Upper lobe of left lung (tissue), 6 donors: ENCODE measurements around the gene CSF1R. TPM values are rescaled to one million over a fixed set of nuclear protein-coding genes. Genes with fewer than 3 reads are reported as not detected.

Experiments
- ATAC-seq, 2 donors: fragments of 200-7000 bp; cut with Tn5 transposase; one replicate each; pipeline ENCODE4 v1.9.1; 2022; ENCODE audit warnings: mild to moderate bottlenecking in 2 of 2, moderate library complexity in 2 of 2; ENCODE audit not compliant: low FRiP score in 2 of 2
- DNase-seq, 2 donors: peaks; one replicate each; pipeline ENCODE4 v3.0.0-alpha.2; 2019 to 2020
- H3K27ac ChIP-seq, 4 donors: fragments of 200-600 bp; sonication (generic); one replicate each; pipeline ENCODE4 v1.5.1; 2016 to 2019
- H3K27me3 ChIP-seq, 4 donors: fragments of 200-600 bp; sonication (generic); one replicate each; pipeline ENCODE4 v1.5.1; 2017 to 2019
- H3K36me3 ChIP-seq, 4 donors: fragments of 200-600 bp; sonication (generic); one replicate each; pipeline ENCODE4 v1.5.1; 2016 to 2019
- H3K4me1 ChIP-seq, 4 donors: fragments of 200-600 bp; sonication (generic); one replicate each; pipeline ENCODE4 v1.5.1; 2018 to 2019
- H3K4me3 ChIP-seq, 4 donors: fragments of 200-600 bp; sonication (generic); one replicate each; pipeline ENCODE4 v1.5.1; 2017 to 2019; ENCODE audit warnings: mild to moderate bottlenecking in 2 of 4, moderate library complexity in 1 of 4
- H3K9me3 ChIP-seq, 4 donors: fragments of 200-600 bp; sonication (generic); one replicate each; pipeline ENCODE4 v1.5.1; 2018 to 2019
- EP300 ChIP-seq, 4 donors: sonication (generic); formaldehyde crosslinking; IDR thresholded peaks; one replicate each; pipeline ENCODE4 v1.5.1; 2017; ENCODE audit warnings: antibody characterized with exemption in 4 of 4, control low read depth in 2 of 4
- POLR2A ChIP-seq, 4 donors: fragments of 450-650 bp; IDR thresholded peaks; one replicate each; pipeline ENCODE4 v1.5.1; 2016 to 2017; ENCODE audit warnings: antibody characterized with exemption in 4 of 4, mild to moderate bottlenecking in 2 of 4
- POLR2AphosphoS5 ChIP-seq, 2 donors: sonication (generic); formaldehyde crosslinking; IDR thresholded peaks; one replicate each; pipeline ENCODE4 v1.5.1; 2017; ENCODE audit warnings: antibody characterized with exemption in 2 of 2
- WGBS, 2 donors: methylation state at CpG; one replicate each; pipeline ENCODE4 v1.1.5; 2017 to 2018; 5-methylcytosine and 5-hydroxymethylcytosine counted together
- total RNA-seq, 6 donors: library from RNA; depleted of rRNA in 4 of 6; stranded (reverse); fragments of >200 nt in 4 of 6; gene quantifications; one replicate each; pipeline versions ENCODE4 v1.1.0 to v1.2.1, GENCODE V29; 2016 to 2021
- TF ChIP-seq, protein P1 (sequence below), 6 experiments: fragments of 450-650 bp in 4 of 6; fragments of 200-600 bp in 2 of 6; sonication (generic) in 2 of 6; IDR thresholded peaks; one replicate each; pipeline ENCODE4 v1.5.1; 2016 to 2019; ENCODE audit warnings: antibody characterized with exemption in 6 of 6
- donor health status: DM: no; HTN: no; CAD: no; lungs with moderate emphysema.
- donor health status: DM: no; HTN: yes; CAD: no; lungs with severe emphysema.

The CSF1R gene
- total RNA-seq, 6 donors from 2014 or later = 13.9 to 101 (median 57.9) TPM

DNA sequence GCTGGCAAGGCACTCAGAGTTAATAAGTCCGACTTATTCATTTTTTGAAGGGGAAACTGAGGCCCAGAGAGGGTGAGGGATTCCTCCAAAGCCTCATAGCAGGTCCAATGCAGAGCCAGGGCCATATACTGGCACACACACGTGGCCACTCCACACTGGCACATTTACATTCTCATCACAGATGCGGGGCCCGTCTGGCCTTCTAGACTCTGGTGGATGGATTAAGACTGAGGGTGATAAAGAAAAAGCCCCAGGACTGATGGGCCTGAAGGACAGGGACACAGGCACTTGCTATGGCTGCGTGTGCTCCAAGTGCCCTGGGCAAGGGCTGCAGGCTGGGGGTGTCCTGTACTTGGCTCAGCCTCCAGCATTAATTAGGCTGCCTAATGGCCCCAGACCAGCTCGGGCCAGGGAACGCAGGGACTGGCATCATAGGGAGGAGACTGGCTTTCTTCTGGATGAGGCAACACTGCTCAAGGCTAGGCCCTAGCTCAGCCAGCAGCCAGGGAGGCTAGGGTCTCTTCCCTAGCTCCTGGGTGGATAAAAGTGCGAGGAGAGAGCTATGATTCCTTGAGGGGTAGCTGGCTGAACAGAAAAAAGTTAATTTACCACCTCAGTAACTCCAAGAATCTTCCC is 28.5 kb upstream of the CSF1R start:
- Histone ChIP-seq H3K27ac (no peak overlapping the region), H3K4me1 (peaks cover 6 to 9% (median 7%) of the 10 kb centered on the region in 4 donors), H3K4me3 (no peak overlapping the region), H3K36me3 (peaks cover 0 to 31% (median 0%) of the 10 kb centered on the region in 4 donors), H3K27me3 (no peaks in the 10 kb centered on the region), H3K9me3 (no peaks in the 10 kb centered on the region)
- WGBS, 2 donors = 82 to 85% methylated on average over 7 to 8 of the region's 8 CpGs
- TF ChIP-seq POLR2A (IDR thresholded peaks at IDR 0.05) = no peak
- TF ChIP-seq POLR2AphosphoS5 (IDR thresholded peaks at IDR 0.05) = no peak
- TF ChIP-seq, protein P1, sequence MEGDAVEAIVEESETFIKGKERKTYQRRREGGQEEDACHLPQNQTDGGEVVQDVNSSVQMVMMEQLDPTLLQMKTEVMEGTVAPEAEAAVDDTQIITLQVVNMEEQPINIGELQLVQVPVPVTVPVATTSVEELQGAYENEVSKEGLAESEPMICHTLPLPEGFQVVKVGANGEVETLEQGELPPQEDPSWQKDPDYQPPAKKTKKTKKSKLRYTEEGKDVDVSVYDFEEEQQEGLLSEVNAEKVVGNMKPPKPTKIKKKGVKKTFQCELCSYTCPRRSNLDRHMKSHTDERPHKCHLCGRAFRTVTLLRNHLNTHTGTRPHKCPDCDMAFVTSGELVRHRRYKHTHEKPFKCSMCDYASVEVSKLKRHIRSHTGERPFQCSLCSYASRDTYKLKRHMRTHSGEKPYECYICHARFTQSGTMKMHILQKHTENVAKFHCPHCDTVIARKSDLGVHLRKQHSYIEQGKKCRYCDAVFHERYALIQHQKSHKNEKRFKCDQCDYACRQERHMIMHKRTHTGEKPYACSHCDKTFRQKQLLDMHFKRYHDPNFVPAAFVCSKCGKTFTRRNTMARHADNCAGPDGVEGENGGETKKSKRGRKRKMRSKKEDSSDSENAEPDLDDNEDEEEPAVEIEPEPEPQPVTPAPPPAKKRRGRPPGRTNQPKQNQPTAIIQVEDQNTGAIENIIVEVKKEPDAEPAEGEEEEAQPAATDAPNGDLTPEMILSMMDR (IDR thresholded peaks at IDR 0.05) = no peak
- TF ChIP-seq EP300 (IDR thresholded peaks at IDR 0.05) = no peak
- no peak for ATAC-seq
- peak in 1 of 2 donors; percentile 10 for DNase-seq

DNA sequence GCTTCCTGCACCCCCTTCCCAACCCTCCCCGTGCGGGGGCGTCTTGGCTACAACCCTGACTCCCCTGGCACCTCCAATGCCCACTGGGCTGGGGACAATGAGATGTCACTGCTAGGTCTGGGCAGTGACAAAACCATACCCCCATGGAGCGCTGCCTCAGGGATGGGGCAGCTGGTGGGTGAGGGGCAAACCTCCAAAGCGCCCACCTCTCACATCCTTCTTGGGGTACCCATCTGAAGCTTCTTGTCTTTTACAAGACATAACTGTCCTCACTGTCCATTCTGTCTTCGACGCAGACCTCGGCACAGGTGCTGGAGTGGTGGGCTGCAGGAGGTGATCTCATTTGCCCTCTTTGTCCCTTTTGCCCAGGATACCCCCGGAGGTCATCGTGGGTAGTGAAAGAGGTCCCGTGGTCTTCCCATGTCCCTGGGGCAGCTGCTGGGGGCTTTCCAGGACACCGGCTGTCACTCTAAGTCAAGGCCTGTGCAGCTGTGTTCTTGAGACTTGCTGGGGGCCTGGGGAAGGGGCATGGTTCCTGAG is 27.8 kb upstream of the CSF1R start:
- no peaks in the 10 kb centered on the region for H3K9me3 ChIP-seq
- H3K36me3 ChIP-seq = peaks cover 0 to 24% (median 0%) of the 10 kb centered on the region in 4 donors
- H3K27ac ChIP-seq = no peak overlapping the region
- ATAC-seq (no peak), DNase-seq (peak in 1 of 2 donors; percentile 33)
- TF ChIP-seq, protein P1 (IDR thresholded peaks at IDR 0.05) = no peak
- no peak for TF ChIP-seq EP300 (IDR thresholded peaks at IDR 0.05)
- no peak for TF ChIP-seq POLR2A (IDR thresholded peaks at IDR 0.05)
- no peak for TF ChIP-seq POLR2AphosphoS5 (IDR thresholded peaks at IDR 0.05)
- H3K4me3 ChIP-seq = no peak overlapping the region
- 85 to 91% methylated on average over 12 of the region's 12 CpGs for WGBS, 2 donors
- no peaks in the 10 kb centered on the region for H3K27me3 ChIP-seq
- peaks cover 6 to 9% (median 7%) of the 10 kb centered on the region in 4 donors for H3K4me1 ChIP-seq

DNA sequence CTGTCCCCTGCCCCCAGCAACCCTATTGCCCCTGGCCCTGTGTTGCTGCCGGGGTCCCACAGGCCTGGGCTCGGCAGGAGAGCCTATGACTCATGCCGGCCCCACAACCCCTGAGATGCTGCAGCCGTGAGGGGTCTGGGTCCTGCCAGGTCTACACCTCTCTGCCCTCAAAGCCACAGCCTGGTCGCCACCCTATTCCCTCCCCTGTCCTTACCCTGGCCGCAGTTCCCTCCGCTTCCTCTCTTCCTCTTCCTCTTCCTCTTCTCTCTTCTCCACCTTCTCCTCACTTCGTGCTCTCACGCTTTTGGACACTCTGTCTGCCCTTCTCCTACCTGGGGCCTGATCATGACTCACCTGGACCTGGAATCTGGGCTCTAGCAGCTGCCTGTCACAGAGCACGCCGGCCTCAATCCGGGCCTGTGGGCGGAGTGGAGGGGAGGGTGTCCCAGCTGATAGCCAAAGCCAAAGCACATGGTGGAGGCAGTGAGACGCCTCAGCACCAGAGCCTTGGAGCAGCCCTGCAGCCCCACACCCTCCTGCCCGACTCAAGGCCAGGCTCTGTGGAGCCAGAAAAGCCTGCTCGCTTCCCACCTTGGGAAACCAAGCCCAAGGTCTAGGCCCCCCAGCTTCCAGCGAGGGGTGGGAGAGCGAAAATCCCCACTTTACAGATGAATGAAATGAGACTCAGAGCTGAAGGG is 26.8 kb upstream of the CSF1R start:
- Histone ChIP-seq H3K4me3 (no peak overlapping the region), H3K27ac (peak overlapping the region in 2 of 4 donors; percentile 33 to 43), H3K36me3 (peaks cover 0 to 16% (median 0%) of the 10 kb centered on the region in 4 donors), H3K9me3 (no peaks in the 10 kb centered on the region), H3K27me3 (no peaks in the 10 kb centered on the region), H3K4me1 (peaks cover 6 to 14% (median 7%) of the 10 kb centered on the region in 4 donors)
- 66 to 72% methylated on average over 14 to 18 of the region's 18 CpGs for WGBS, 2 donors
- TF ChIP-seq POLR2AphosphoS5 (IDR thresholded peaks at IDR 0.05) (no peak), EP300 (IDR thresholded peaks at IDR 0.05) (no peak), POLR2A (IDR thresholded peaks at IDR 0.05) (no peak)
- TF ChIP-seq, protein P1 (IDR thresholded peaks at IDR 0.05) = no peak
- peak in 1 of 2 donors; percentile 54 for ATAC-seq
- DNase-seq = peak in 1 of 2 donors; percentile 68

DNA sequence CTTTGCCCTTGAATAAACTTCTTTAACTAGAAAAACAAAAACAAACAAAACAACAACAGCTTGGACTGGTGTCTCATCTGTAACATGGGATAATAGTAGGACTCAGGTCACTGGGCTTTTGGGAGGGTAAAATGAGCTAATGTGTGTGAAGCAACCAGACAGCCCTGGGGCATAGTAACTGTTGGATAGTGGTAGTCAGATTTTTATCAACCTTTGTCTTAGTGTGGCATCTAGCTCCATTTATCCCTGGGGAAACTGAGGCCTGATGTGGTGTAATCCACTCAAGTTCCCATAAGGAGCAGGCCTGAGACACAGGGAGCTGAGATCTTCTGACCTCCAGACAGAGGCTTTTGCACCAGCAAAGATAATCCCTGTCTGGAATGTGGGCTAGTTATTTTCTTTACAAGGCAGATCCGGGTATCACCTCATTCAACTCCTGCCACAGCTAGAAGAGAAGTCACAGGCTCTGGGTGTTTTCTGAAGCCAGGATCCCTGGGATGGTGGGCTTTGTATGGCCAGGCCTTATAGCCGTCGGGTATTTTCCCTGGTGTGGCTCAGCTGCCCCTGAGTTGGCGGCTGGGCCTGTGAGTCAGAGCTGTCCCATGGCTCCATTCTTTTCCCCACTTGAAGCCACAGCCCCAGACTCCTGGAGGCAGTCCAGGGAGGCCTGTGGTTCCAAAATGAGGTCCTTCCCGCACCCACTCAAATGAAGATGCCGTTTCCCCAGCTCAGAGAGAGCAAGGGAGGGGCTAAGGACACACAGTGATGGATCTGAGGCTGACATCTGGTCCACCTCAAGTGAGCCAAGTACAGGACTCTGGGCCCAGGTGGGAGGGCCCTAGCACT is 26.1 kb upstream of the CSF1R start:
- Histone ChIP-seq H3K9me3 (no peaks in the 10 kb centered on the region), H3K36me3 (peaks cover 0 to 13% (median 0%) of the 10 kb centered on the region in 4 donors), H3K27ac (peak overlapping the region in 2 of 4 donors; percentile 33 to 43), H3K4me3 (no peak overlapping the region), H3K27me3 (no peaks in the 10 kb centered on the region), H3K4me1 (peaks cover 6 to 17% (median 7%) of the 10 kb centered on the region in 4 donors)
- TF ChIP-seq POLR2AphosphoS5 (IDR thresholded peaks at IDR 0.05) (no peak), EP300 (IDR thresholded peaks at IDR 0.05) (no peak), POLR2A (IDR thresholded peaks at IDR 0.05) (no peak)
- TF ChIP-seq, protein P1 (IDR thresholded peaks at IDR 0.05) = no peak
- 76 to 79% methylated on average over 3 to 6 of the region's 6 CpGs for WGBS, 2 donors
- DNase-seq (peak in 1 of 2 donors; percentile 53), ATAC-seq (peak; percentile 12 to 75)
